Ovary (tissue), 3 donors: ENCODE data around the gene AFF2.

ENCODE experiments used
- POLR2A ChIP-seq: fragments of 450-650 bp; IDR thresholded peaks from one replicate; pipeline ENCODE4 v1.6.1; 2017; ENCODE audit warnings: antibody characterized with exemption, mild to moderate bottlenecking, moderate library complexity
- TF ChIP-seq, protein P1 (sequence below), 3 donors: fragments of 450-650 bp in 2 of 3; fragments of 200-600 bp in 1 of 3; IDR thresholded peaks; one replicate each; pipeline versions ENCODE4 v1.5.1 to v1.8.0; 2016 to 2022; ENCODE audit warnings: antibody characterized with exemption in 3 of 3, mild to moderate bottlenecking in 1 of 3
- donor health status: DM: no; HTN: no; CAD: no.

DNA sequence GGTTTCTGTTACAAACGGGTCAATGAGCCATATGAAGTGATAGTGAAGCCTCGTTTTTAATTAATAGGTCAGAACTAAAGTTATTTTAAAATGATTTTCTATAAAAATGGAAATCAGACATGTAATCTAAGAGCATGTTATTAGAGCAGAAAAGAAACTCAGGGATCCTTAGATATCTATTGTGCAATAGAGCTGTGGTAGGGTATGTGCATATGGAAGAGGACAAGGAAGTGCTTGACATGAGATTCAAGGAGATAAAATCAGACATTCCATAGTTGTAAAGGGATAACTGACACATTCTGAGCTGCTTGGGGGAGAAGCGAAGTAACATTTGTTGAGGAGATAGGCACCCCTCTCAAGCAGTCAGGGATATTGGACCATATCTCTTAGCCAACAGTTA is 143.0 kb downstream of the AFF2 start:
- TF ChIP-seq, protein P1, sequence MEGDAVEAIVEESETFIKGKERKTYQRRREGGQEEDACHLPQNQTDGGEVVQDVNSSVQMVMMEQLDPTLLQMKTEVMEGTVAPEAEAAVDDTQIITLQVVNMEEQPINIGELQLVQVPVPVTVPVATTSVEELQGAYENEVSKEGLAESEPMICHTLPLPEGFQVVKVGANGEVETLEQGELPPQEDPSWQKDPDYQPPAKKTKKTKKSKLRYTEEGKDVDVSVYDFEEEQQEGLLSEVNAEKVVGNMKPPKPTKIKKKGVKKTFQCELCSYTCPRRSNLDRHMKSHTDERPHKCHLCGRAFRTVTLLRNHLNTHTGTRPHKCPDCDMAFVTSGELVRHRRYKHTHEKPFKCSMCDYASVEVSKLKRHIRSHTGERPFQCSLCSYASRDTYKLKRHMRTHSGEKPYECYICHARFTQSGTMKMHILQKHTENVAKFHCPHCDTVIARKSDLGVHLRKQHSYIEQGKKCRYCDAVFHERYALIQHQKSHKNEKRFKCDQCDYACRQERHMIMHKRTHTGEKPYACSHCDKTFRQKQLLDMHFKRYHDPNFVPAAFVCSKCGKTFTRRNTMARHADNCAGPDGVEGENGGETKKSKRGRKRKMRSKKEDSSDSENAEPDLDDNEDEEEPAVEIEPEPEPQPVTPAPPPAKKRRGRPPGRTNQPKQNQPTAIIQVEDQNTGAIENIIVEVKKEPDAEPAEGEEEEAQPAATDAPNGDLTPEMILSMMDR (IDR thresholded peaks at IDR 0.05) = no peak
- TF ChIP-seq POLR2A = no peak
